ENCODE results near the gene DAPK3. TPM values are rescaled to one million over a fixed set of nuclear protein-coding genes. Genes with fewer than 3 reads are reported as not detected.
"Not testable (repeated sequence)": the region's sequence is repeated elsewhere in the genome, so short reads cannot be mapped to it uniquely, and the experiment has no call there.

Gene DAPK3
- total RNA-seq, 1 experiment from 2014 or later = 25.7 TPM

DNA sequence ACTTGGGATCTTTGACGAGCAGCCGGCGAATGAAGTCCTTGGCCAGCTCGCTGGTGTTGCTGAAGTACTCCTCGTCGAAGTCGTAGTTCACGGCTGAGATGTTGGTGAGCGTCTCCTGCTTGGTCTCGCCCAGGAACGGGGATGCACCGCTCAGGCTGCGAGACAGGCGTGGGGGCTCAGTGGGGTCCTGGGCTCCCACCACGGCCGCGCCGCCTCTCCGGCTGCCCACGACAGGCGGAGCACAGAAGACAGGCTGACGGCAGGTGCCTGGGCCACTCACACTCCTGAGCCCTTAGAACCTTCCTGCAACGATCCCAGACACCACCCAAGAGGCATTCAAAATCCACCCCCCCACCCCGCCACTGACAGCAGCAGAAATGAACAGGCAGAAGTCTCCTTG is 9.9 kb downstream of the DAPK3 start:
- DNase-seq (ENCODE audit: extremely low read depth, low read depth) = no peak

DNA sequence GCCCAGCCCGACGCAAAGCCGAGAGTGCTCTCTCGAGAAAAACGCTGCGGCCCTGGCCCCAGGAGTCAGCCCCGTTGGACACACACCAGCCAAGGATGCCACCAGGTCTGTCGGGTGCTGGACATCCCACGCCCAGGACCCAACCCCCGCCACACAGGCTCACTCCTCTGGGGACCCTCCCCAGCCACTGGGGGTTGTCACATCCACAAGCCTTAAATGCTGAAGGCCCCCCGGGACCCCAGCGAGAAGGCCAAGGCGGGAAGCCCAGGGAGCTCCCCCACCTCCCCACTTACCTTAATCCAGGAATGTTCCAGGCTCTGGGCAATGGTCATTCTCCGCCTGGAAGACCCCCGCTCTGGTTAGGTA is 11.2 kb downstream of the DAPK3 start:
- DNase-seq (ENCODE audit: extremely low read depth, low read depth) = no peak

DNA sequence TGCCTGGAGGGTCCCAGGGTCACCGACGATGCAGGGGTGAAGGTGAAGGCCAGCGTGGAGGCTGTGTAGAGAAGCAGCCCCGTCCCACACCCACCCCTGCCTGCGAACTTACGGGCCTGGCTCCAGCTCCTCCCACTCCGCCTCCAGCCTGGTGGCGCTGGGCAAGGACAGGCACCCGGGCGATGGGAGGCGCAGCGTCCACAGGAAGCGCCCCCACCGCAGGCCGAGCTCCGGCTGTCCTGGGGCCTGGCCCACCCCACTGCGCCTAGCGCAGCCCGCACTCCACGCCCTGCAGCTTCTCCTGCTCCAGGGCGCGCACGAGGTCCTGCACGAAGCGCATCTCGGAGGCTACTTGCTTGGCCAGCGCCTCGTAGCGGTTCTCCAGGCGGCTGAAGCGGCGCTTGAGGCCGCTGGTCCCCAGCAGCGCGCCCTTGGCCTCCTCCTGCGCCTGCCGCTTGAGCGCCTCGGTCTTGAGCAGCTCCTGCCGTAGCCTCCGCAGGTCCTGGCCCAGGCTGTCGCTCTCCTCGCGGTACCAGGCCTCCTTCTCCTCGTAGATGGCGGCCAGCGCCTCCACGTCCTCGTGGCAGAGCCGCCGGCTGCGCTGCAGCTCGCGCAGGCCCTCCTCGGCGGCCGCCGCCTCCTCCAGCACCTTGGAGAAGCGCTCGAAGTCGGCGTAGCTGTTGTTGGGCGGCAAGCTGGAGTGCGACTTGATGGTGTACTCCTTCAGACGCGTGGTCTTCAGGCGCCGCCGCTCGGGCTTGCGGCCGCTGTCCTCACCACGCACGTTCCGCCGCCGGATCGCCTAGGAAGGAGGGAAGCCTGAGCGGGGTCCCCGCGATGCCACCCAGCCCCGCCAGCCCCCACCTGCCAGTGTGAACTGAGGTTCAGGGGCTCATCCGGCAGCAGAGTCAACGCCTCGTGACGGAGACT is 11.8 kb downstream of the DAPK3 start:
- DNase-seq (ENCODE audit: extremely low read depth, low read depth) = no peak

DNA sequence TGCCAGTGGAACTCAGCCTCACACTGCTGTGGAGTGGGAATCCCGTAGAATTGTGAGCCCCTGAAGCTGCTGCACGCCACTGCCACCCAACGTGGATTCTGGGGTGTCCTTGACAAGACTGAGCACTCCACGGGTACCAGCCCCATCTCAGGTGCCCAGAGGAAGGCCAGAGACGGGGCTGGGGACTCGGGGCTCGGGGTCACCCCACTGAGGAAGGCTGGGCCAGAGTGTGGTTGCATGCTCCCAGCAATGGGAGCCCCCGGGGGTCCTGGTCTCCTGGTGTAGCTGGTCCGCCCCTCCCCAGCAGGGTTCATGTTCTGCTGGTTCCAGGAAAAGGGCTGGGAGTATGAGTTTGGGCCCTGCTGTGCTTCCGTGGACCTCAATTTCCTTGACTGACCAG is 15.2 kb downstream of the DAPK3 start:
- DNase-seq (ENCODE audit: extremely low read depth, low read depth) = no peak

DNA sequence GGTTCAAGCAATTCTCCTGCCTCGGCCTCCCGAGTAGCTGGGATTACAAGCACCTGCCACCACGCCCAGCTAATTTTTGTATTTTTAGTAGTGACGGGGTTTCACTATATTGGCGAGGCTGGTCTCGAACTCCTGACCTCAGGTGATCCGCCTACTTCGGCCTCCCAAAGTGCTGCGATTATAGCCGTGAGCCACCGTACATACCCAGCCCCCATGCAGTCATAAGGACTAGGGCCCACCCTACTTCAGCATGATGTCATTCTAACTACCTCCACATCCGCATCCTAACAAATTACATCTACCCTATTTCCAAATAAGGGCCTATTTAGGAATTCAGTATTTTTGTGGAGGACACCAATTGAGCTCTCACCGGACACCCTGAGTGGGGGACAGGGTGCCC is 15.6 kb downstream of the DAPK3 start:
- DNase-seq (ENCODE audit: extremely low read depth, low read depth) = not testable (repeated sequence)

DNA sequence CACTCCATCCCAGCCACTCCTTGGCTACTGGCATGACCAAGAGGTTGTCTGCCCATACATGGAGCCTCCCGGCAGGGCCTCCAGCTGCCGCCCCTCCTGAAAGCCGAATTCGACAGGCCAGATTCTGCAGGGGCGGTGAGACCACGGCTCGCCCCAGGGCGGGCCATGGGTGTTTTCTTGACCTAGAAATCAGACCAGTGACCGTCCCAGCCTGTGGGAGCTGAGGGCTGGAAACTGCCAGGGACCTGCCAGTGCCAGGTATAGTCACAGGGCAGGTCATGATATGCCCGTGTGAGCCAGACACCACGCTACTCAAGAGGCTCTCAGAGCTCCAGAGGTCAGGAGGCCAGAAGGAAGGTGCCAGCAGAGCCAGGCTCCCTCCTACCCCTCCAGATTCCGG is 16.8 kb downstream of the DAPK3 start:
- DNase-seq (ENCODE audit: extremely low read depth, low read depth) = no peak

DNA sequence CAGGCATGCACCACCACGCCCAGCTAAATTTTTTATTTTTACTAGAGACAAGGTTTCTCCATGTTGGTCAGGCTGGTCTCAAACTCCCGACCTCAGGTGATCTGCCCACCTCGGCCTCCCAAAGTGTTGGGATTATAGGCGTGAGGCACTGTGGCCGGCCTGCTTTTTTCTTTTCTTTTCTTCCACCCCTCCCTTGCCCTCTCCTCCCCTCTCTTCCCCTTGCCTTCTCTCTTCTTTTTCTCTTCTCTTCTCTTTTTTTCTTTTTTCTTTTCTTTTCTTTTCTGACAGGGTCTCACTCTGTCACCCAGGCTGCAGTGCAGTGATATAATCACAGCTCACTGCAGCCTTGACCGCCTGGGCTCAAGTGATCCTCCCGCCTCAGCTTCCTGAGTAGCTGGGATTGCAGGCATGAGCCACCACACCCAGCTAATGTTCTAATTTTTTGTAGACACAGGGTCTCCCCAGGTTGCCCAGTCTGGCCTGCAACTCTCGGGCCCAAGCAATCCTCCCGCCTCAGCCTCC is 18.1 kb downstream of the DAPK3 start:
- DNase-seq (ENCODE audit: extremely low read depth, low read depth) = not testable (repeated sequence)

DNA sequence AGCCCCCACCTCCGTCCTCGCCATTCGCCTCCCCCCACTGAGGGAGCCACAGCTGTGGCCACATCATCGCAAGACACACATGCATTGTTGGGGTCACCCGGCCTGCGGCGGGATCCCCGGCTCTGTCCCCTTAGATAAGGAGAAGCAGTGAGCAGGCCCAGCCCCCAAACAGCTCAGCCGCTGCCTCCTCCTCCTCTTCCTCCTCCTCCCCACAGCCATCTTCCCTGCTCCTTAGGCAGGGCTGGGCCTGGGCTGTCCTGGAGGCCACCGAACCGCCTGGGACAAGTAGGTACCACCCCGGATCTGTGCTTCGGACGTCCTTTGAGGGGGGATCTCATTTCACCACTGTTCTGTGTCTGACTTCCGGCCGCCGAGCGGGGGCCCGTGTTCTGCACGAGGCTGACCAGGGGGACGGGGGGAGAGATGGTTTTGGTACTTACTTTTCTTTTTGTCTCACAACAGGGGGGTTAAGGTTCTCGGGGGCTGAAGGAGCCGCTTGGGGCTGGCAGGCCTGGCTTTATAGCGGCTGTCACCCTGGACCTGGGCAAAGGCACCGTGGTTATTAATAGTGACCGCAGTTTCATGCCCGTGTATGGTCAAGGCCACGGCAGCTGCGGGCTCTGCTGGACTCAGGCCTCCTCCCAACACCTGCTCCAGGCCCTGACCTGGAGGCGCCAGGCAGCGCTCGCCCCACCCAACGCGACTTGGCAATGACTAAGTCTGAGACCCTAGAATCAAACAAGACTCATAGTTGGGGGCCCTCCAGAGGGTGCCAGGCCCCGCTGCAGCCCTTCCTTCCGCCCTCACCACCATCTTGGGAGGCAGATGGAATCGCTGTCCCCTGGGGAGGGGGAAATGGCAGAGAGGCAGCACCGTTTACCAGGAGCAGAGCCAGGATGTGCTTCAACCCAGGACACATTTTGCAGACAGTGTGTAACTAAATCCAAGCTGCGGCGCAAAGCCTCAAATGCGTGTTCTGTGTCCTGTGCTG is 19.7 kb downstream of the DAPK3 start:
- no peak for DNase-seq (ENCODE audit: extremely low read depth, low read depth)

DNA sequence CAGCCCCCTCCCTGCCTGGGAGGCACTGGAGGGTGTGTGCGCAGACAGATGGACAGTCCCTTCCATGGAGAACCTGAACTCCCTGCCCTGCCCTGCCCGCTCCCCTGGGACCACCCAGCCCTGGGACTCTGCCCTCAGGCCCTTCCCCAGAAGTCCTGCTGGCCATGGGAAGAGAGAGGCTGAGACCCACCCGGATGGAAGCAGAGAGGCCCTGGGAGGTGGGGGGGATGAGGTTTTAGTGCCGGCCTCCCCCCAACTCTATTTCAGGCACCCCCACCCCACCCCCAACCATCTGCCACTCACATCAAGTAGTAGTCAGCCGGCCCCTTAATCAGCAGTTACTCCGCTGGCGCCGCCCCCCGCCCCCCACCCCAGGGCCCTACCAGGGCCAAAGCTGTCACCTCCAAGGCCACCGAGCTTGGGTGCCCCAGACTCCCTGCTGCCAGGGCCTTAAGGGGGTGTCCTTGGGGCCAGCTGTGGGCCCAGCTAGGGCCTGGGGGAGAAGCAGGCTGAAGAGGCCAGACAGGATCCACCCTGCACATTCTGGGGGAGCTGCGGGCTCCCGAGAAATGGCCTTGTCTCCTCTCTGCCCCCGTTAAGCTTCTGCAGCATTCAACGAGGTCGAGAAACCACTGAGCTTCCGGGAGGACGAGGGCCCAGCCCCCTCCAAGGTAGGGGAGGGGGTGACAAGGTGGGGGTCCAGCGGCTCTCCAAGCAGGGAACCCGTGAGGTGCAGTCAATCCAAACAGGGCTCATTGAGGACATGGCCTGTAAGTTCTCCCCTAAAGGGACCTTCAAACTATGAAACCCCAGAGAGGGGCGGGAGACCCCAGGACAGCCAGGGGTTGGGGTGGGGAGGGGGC is 20.7 kb downstream of the DAPK3 start:
- DNase-seq (ENCODE audit: extremely low read depth, low read depth) = no peak

DNA sequence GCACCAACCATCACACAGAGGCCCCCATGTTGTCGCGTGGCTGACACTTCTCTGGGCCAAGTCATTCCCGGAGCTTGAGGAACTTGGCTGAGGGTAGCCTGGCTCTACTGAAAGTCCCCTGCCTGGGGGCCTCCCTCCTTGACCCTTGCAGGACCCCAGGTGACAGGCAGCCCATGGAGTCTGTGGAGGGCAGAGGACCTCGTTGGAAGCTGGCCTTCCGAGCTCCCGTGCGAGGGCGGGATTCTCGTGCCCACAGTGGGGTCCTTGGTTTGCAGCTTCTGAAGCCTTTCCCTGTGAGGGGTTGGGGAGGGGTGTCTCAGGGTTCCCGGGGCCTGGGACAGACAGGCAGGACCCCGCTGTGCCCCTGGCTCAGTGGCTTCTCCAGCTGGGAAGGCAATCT is 21.6 kb downstream of the DAPK3 start:
- no peak for DNase-seq (ENCODE audit: extremely low read depth, low read depth)

DNA sequence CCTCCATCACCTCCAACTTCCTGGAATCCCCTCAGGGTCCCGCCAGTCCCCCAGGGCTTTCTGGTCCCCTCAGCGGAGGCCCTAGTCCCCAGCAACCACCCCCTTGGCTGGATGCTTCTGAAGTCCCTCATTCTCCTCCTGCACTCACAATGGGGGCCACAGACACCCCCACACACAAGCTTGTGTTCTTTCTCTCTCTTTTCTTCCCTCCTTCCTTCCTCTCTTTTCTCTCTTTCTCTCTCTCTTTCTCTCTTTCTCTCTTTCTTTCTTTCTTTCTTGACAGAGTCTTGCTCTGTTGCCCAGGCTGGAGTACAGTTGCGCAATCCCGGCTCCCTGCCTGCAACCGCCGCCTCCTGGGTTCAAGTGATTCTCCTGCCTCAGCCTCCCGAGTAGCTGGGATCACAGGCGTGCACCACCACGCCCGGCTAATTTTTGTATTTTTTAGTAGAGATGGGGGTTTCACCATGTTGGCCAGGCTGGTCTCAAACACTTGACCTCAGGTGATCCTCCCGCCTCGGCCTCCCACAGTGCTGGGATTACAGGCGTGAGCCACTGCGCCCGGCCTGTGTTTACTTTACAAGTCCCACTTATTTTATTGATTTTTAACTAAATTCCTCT is 23.5 kb downstream of the DAPK3 start:
- DNase-seq (ENCODE audit: extremely low read depth, low read depth) = not testable (repeated sequence)

DNA sequence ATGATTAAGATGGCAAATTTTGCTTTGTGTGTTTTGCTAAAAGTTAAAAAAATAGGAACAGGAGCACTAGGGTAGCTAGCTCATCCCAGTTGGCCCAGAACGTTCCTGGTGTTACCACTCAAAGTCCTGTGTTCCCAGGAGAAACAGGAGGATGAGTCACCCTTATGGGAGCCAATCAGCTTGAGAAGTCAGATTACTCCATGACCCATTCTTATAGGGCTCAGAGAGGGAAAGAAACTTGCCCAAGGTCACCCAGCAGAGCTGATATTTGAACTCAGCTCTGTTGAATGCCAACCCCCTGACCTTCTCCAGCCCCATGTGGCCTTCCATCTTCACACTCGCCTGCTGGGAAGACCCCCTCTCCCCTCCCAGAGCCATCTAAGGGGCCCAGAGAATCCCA is 25.1 kb downstream of the DAPK3 start:
- no peak for DNase-seq (ENCODE audit: extremely low read depth, low read depth)

DNA sequence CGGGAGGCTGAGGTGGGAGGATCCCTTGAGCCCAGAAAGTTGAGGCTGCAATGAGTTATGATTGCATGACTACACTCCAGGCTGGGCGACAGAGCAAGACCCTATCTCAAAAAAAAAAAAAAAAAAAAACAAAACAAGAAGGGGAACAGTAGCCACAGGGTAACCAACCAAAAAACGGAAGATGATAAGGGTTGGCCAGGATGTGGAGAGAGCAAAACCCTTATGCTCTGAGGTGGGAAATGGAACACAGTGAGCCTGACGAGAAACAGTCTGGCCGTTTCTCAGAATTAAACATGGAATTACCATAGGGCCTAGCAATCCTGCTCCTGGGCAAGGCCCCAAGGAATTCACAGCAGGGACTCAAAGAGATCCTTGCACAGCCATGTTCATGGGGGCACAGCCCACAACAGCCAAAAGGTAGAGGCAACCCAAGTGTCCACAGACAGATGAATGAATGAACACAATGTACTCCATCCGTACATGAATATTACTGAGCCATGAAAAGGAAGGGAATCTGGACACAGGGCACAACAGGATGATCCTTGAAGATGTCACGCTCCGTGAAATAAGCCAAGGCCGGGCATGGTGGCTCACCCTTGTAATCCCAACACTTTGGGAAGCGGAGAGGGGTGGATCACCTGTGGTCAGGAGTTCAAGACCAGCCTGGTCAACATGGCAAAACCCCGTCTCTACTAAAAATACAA is 26.7 kb downstream of the DAPK3 start:
- DNase-seq (ENCODE audit: extremely low read depth, low read depth) = no peak

DNA sequence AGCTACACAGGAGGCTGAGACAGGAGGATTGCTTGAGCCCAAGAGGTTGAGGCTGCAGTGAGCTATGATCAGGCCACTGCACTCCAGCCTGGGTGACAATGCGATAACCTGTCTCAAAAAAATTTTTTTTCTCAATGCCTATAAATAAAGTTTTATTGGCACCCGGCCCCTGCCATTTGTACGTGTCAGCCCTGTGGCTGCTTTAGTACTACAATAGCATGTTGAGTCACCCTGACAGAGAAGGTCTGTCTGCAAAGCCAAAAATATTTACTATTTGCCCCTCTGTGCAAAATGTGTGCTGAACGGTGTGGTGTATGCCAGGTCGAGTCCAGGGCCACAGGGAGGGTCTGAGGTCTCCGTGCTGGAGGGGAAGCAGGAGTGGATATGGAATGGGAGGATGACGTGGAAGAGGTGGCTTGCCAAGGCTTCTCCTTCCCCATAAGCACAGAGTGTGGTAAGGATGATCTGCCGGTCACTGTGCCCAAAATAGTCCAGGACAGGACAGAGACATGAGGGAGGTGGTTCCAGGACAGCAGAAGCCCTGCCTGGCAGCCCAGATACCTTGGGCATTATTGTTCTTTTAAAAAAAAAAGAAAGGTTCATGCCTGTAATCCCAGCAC is 28.0 kb downstream of the DAPK3 start:
- no peak for DNase-seq (ENCODE audit: extremely low read depth, low read depth)

DNA sequence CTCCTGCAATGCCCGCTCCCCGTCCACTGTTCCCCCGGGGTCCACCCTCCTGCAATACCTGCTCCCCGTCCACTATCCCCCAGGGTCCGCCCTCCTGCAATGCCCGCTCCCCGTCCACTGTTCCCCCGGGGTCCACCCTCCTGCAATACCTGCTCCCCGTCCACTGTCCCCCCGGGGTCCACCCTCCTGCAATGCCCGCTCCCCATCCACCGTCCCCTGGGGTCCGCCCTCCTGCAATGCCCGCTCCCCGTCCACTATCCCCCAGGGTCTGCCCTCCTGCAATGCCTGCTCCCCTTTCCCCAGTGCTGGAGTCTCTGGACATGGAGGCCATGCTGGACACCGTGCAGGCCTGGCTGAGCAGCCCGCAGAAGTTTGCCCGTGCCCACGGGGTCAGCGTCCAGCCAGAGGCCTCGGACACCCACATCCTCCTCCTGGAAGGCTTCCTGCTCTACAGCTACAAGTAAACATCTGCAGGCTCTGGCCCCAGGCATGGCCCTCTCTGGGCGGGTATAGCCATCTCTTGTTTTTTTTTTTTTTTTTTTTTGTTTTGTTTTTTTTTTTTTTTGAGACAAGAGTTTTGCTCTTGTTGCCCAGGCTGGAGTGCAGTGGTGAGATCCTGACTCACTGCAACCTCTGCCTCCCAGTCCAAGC is 32.5 kb downstream of the DAPK3 start:
- not testable (repeated sequence) for DNase-seq (ENCODE audit: extremely low read depth, low read depth)

DNA sequence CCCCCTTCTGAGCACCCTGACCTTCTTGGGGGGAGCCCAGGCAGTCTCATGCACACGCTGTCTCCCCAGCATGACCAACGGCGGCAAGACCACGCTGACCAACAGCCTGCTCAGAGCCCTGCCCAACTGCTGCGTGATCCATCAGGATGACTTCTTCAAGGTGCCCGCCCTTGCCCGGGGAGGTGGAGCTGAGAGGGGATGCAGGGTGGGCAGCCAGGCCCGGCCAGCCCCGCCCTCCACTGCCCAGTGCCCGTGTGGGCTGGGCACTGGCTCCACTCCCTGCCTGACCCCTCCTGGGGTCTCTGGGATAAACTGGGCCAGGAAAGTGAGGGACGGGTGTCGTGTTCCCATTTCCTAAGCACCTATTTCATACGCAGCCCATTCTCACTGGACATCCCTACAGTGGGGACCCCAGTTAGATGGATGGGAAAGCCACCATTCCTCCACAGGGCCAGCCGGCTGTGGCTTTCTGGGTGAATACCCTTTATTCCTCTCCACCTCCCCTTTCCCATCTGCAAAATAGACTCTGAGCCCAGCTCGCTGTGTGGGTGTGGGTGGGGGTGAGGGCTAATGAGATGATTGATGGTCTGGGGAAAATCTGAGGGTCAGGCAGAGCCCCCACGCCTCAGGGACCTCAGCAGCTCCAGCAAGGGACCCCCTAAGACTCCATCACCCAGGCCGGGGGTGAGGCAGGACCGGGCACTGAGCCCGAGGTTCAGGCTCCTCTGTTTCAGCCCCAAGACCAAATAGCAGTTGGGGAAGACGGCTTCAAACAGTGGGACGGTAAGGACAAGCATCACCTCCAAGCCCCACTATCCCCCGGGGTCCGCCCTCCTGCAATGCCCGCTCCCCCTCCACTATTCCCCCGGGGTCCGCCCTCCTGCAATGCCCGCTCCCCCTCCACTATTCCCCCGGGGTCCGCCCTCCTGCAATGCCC is 34.1 kb downstream of the DAPK3 start:
- no peak for DNase-seq (ENCODE audit: extremely low read depth, low read depth)
